Esophagus squamous epithelium (tissue), 5 donors: ENCODE data around the gene MOGAT2. TPM values are rescaled to one million over a fixed set of nuclear protein-coding genes. Genes with fewer than 3 reads are reported as not detected.

ENCODE experiments used
- DNase-seq: peaks from one replicate; lab custom pipeline; 2025; lab: John Stamatoyannopoulos, UW
- H3K27ac ChIP-seq, 4 donors: fragments of 200-600 bp; sonication (generic); one replicate each; pipeline ENCODE4 v1.5.1; 2016 to 2019; ENCODE audit warnings: mild to moderate bottlenecking in 1 of 4
- H3K27me3 ChIP-seq, 4 donors: fragments of 200-600 bp; sonication (generic); 1 replicate in 3 of 4; 2 replicates in 1 of 4; pipeline versions ENCODE4 v1.5.1 to v1.6.0; 2017 to 2021; ENCODE audit warnings: antibody characterized with exemption in 1 of 4
- H3K36me3 ChIP-seq, 3 donors: fragments of 200-600 bp; sonication (generic); one replicate each; pipeline ENCODE4 v1.5.1; 2016 to 2019
- H3K4me1 ChIP-seq, 3 donors: fragments of 200-600 bp; sonication (generic); one replicate each; pipeline ENCODE4 v1.5.1; 2017 to 2019
- H3K4me3 ChIP-seq, 4 donors: fragments of 200-600 bp; sonication (generic); 1 replicate in 3 of 4; 2 replicates in 1 of 4; pipeline ENCODE4 v1.5.1; 2016 to 2019; ENCODE audit warnings: mild to moderate bottlenecking in 2 of 4, moderate library complexity in 1 of 4
- H3K9me3 ChIP-seq, 3 donors: fragments of 200-600 bp; sonication (generic); one replicate each; pipeline ENCODE4 v1.5.1; 2016 to 2019
- CTCF ChIP-seq, 6 experiments: fragments of 450-650 bp in 4 of 6; fragments of 200-600 bp in 2 of 6; sonication (generic) in 2 of 6; IDR thresholded peaks; one replicate each; pipeline ENCODE4 v1.5.1; 2016 to 2019; ENCODE audit warnings: antibody characterized with exemption in 6 of 6, mild to moderate bottlenecking in 4 of 6, moderate library complexity in 4 of 6
- POLR2A ChIP-seq, 4 donors: fragments of 450-650 bp; IDR thresholded peaks; one replicate each; pipeline ENCODE4 v1.6.1; 2017; ENCODE audit warnings: antibody characterized with exemption in 4 of 4, mild to moderate bottlenecking in 4 of 4, moderate library complexity in 3 of 4
- WGBS, 2 donors: methylation state at CpG; one replicate each; pipeline ENCODE4 v1.1.5; 2018; 5-methylcytosine and 5-hydroxymethylcytosine counted together
- intact Hi-C: fragments of 100-400 bp; cut with DNase I; formaldehyde crosslinking; loops from one replicate; pipeline ENCODE4 v1.15.0; 2022
- total RNA-seq, 4 donors: library from RNA; depleted of rRNA; stranded (reverse); fragments of >200 nt; gene quantifications; one replicate each; pipeline ENCODE4 v1.1.0, GENCODE V29; 2016
- donor health status: DM: yes; HTN: yes; CAD: no.

Gene MOGAT2
- not detected for total RNA-seq

GRCh38 chr11:75717608-75718418 lies at the start of gene MOGAT2:
Gene MOGAT2 (plus strand): TSS chr11:75717838. CDS start chr11:75717889, 51 bp downstream.
- Histone ChIP-seq H3K9me3 (no peaks in the 10 kb centered on the region), H3K36me3 (no peaks in the 10 kb centered on the region), H3K4me3 (no peak within 1 kb of the TSS), H3K27ac (no peak within 1 kb of the TSS), H3K4me1 (peaks cover 0 to 11% (median 8%) of the 10 kb centered on the region in 3 donors), H3K27me3 (no peaks in the 10 kb centered on the region)
- TF ChIP-seq POLR2A (IDR thresholded peaks at IDR 0.05): no peak
- TF ChIP-seq CTCF (IDR thresholded peaks at IDR 0.05): no peak
- intact Hi-C loops: no loop called here
- 53 to 85% methylated on average over 3 to 8 of the region's 13 CpGs for WGBS, 2 donors
- no peak for DNase-seq

- Histone ChIP-seq H3K4me1 (peaks cover 12 to 24% (median 18%) of the 10 kb centered on the region in 3 donors), H3K9me3 (no peaks in the 10 kb centered on the region), H3K4me3 (peak within 1 kb of the TSS; percentile 34 to 67 (median 44)), H3K36me3 (no peaks in the 10 kb centered on the region), H3K27me3 (peaks cover 3 to 89% (median 8%) of the 10 kb centered on the region in 4 donors), H3K27ac (peak within 1 kb of the TSS in 2 of 4 donors; percentile 54 to 65)
- no peak for DNase-seq
- WGBS, 2 donors: 7 to 10% methylated on average over 8 to 22 of the region's 72 CpGs
- TF ChIP-seq CTCF (IDR thresholded peaks at IDR 0.05) (no peak), POLR2A (IDR thresholded peaks at IDR 0.05) (no peak)
- intact Hi-C loops: no loop called here
These were observed 49.0 kb upstream of the MOGAT2 start, which contains the start of gene MAP6 for GRCh38 chr11:75668451-75669297. Gene MAP6 (minus strand): TSS chr11:75669038. CDS start chr11:75668369, 669 bp downstream.

GRCh38 chr11:75673977-75674582 lies 43.6 kb upstream of the MOGAT2 start:
- intact Hi-C loops: no loop called here
- peaks cover 0 to 1% (median 0%) of the 10 kb centered on the region in 3 donors for H3K4me1 ChIP-seq
- DNase-seq: no peak

GRCh38 chr11:75677275-75677674 lies 40.4 kb upstream of the MOGAT2 start:
- TF ChIP-seq POLR2A (IDR thresholded peaks at IDR 0.05) (no peak), CTCF (IDR thresholded peaks at IDR 0.05) (no peak)
- intact Hi-C loops: no loop called here
- no peaks in the 10 kb centered on the region for H3K36me3 ChIP-seq
- H3K9me3 ChIP-seq: no peaks in the 10 kb centered on the region
- no peak overlapping the region for H3K27ac ChIP-seq
- DNase-seq: no peak
- peaks cover 0 to 55% (median 0%) of the 10 kb centered on the region in 4 donors for H3K27me3 ChIP-seq
- no peak overlapping the region for H3K4me3 ChIP-seq
- WGBS, 2 donors: 60 to 73% methylated on average over 1 of the region's 1 CpG
- no peaks in the 10 kb centered on the region for H3K4me1 ChIP-seq

More at GRCh38 chr11:75673977-75674582, 43.6 kb upstream of the MOGAT2 start:
- H3K27ac ChIP-seq: no peak overlapping the region
- H3K4me3 ChIP-seq: no peak overlapping the region
- WGBS, 2 donors: 65 to 74% methylated on average over 4 of the region's 4 CpGs
- peaks cover 0 to 68% (median 3%) of the 10 kb centered on the region in 4 donors for H3K27me3 ChIP-seq
- H3K9me3 ChIP-seq: no peaks in the 10 kb centered on the region
- H3K36me3 ChIP-seq: no peaks in the 10 kb centered on the region
- TF ChIP-seq POLR2A (IDR thresholded peaks at IDR 0.05): no peak
- TF ChIP-seq CTCF (IDR thresholded peaks at IDR 0.05): no peak
